ENCODE results near the gene KLHL3.

DNA sequence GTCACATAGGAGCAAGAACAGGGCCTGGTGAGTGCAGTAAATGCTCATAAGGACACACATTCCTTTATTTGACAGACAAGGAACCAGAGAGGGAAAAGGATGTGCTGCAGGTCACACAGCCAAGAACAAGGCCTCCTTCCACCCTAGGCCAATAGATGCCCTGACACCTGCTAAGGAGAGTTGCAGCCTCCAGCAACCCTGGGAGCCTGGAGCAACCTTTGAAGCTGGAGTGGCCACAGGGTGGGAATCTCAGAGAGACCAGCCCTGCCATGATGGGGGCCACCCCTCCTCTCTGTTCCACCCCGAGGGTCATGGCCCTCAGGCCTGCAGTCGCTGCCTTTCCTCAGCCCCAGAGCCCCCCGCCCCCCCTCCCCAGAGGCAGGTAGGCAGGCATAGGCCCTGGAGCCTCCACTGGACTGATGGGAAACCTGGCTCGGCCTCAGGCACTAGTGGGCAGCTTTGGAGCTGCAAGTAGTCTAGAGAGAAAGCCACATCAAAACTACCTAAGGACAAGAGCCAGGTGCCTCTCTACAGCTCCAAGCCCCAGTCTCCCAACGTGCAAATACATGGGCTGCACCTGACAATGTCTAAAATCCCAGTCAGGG lies 120.6 kb downstream of the KLHL3 start:
- TF ChIP-seq, protein P1, sequence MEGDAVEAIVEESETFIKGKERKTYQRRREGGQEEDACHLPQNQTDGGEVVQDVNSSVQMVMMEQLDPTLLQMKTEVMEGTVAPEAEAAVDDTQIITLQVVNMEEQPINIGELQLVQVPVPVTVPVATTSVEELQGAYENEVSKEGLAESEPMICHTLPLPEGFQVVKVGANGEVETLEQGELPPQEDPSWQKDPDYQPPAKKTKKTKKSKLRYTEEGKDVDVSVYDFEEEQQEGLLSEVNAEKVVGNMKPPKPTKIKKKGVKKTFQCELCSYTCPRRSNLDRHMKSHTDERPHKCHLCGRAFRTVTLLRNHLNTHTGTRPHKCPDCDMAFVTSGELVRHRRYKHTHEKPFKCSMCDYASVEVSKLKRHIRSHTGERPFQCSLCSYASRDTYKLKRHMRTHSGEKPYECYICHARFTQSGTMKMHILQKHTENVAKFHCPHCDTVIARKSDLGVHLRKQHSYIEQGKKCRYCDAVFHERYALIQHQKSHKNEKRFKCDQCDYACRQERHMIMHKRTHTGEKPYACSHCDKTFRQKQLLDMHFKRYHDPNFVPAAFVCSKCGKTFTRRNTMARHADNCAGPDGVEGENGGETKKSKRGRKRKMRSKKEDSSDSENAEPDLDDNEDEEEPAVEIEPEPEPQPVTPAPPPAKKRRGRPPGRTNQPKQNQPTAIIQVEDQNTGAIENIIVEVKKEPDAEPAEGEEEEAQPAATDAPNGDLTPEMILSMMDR (IDR thresholded peaks at IDR 0.05; ENCODE audit: extremely low read depth in 1 of 2, insufficient read depth in 1 of 2, low read depth in 1 of 2, low read length in 2 of 2), result no peak
- TF ChIP-seq POLR2A (IDR thresholded peaks at IDR 0.05; ENCODE audit: low read depth, low read length) (no peak), EZH2 (IDR thresholded peaks at IDR 0.05; ENCODE audit: borderline replicate concordance, low read depth, low read length, severe bottlenecking) (no peak), GATA2 (IDR thresholded peaks at IDR 0.05; ENCODE audit: insufficient read depth, insufficient read length, low read depth, low read length) (no peak), FOS (IDR thresholded peaks at IDR 0.05; ENCODE audit: borderline replicate concordance, insufficient read depth, low read length) (no peak), POLR2AphosphoS5 (IDR thresholded peaks at IDR 0.05; ENCODE audit: insufficient read depth, low read depth, low read length) (no peak), MYC (IDR thresholded peaks at IDR 0.05; ENCODE audit: low read depth, low read length) (no peak)

Measured in endothelial cell of umbilical vein (primary cell).